T-cell (primary cell): ENCODE data around the gene DIP2C. TPM values are rescaled to one million over a fixed set of nuclear protein-coding genes. Genes with fewer than 3 reads are reported as not detected.
"Not testable (repeated sequence)": the region's sequence is repeated elsewhere in the genome, so short reads cannot be mapped to it uniquely, and the experiment has no call there.

Experiments
- ATAC-seq, 4 experiments: fragments of 200-7000 bp in 3 of 4; fragments of 150-1000 bp in 1 of 4; cut with Tn5 transposase; replicated peaks in 1 of 4; 1 replicate in 3 of 4; 2 replicates in 1 of 4; pipeline ENCODE4 v1.10.0; 2021; ENCODE audit warnings: moderate library complexity in 3 of 4, mild to moderate bottlenecking in 2 of 4, moderate number of reproducible peaks in 1 of 4
- CTCF ChIA-PET, 2 donors: fragments of 300-600 bp; sonication (Branson Sonifier 250); formaldehyde crosslinking; loops; one replicate each; lab custom pipeline; 2022; ENCODE audit warnings: antibody characterized with exemption in 2 of 2; lab: Charles Lee
- POLR2A ChIA-PET, 2 donors: fragments of 300-600 bp; sonication (Branson Sonifier 250); formaldehyde crosslinking; loops; one replicate each; lab custom pipeline; 2022; ENCODE audit warnings: antibody characterized with exemption in 2 of 2; lab: Charles Lee
- DNase-seq, 35 experiments: peaks; one replicate each; pipeline versions ENCODE4 v3.0.0 to v3.0.0-alpha.2; 2013 to 2023
- H3K27ac ChIP-seq: one replicate; pipeline ENCODE4 v1.5.1; 2013; ENCODE audit warnings: low read length
- H3K27me3 ChIP-seq, 2 experiments: replicated peaks in 1 of 2; 1 replicate in 1 of 2; 2 replicates in 1 of 2; pipeline versions ENCODE4 v1.6.1 to v1.7.0; 2013; ENCODE audit warnings: low read length in 1 of 2, mixed read lengths in 1 of 2; ENCODE audit not compliant: control insufficient read depth in 2 of 2, insufficient read depth in 2 of 2; ENCODE audit errors: extremely low read depth in 1 of 2
- H3K36me3 ChIP-seq, 2 donors: 1 replicate in 1 of 2; 2 replicates in 1 of 2; pipeline versions ENCODE4 v1.6.1 to v1.7.0; 2013; ENCODE audit warnings: low read length in 1 of 2; ENCODE audit not compliant: control insufficient read depth in 2 of 2, insufficient read depth in 1 of 2; ENCODE audit errors: extremely low read depth in 1 of 2
- H3K4me1 ChIP-seq, 2 experiments: 1 replicate in 1 of 2; 2 replicates in 1 of 2; pipeline versions ENCODE4 v1.6.1 to v1.7.0; 2013; ENCODE audit warnings: low read length in 2 of 2, mixed read lengths in 1 of 2; ENCODE audit not compliant: insufficient read depth in 2 of 2, control insufficient read depth in 1 of 2; ENCODE audit errors: extremely low read depth in 1 of 2
- H3K4me3 ChIP-seq, 2 donors: 1 replicate in 1 of 2; 2 replicates in 1 of 2; pipeline versions ENCODE4 v1.5.1 to v1.7.0; 2013; ENCODE audit warnings: mild to moderate bottlenecking in 2 of 2, low read length in 1 of 2, moderate library complexity in 1 of 2; ENCODE audit not compliant: control insufficient read depth in 1 of 2; ENCODE audit errors: extremely low read depth in 1 of 2
- H3K9me3 ChIP-seq: 2 replicates; pipeline ENCODE4 v1.7.0; 2013
- H3K27ac Mint-ChIP-seq, 2 donors: one replicate each; pipeline ENCODE4 v1.8.0; 2020 to 2021; ENCODE audit warnings: mild to moderate bottlenecking in 2 of 2, mixed read lengths in 2 of 2
- H3K27me3 Mint-ChIP-seq, 2 donors: one replicate each; pipeline ENCODE4 v1.8.0; 2021 to 2022; ENCODE audit warnings: mixed read lengths in 2 of 2
- H3K36me3 Mint-ChIP-seq: one replicate; pipeline ENCODE4 v1.8.0; 2021; ENCODE audit warnings: mixed read lengths
- H3K4me1 Mint-ChIP-seq, 3 donors: one replicate each; pipeline ENCODE4 v1.8.0; 2020 to 2022; ENCODE audit warnings: mixed read lengths in 3 of 3, mild to moderate bottlenecking in 1 of 3
- H3K4me3 Mint-ChIP-seq, 3 donors: one replicate each; pipeline ENCODE4 v1.8.0; 2020 to 2022; ENCODE audit warnings: mild to moderate bottlenecking in 3 of 3, mixed read lengths in 3 of 3, moderate library complexity in 3 of 3
- H3K9me3 Mint-ChIP-seq, 3 donors: one replicate each; pipeline ENCODE4 v1.8.0; 2020 to 2022; ENCODE audit warnings: mixed read lengths in 3 of 3
- WGBS: methylation state at CpG from one replicate; pipeline ENCODE4 v1.1.5; 2013; ENCODE audit warnings: missing lambda C conversion rate; ENCODE audit not compliant: insufficient coverage; 5-methylcytosine and 5-hydroxymethylcytosine counted together
- total RNA-seq, 35 experiments: library from RNA in 6 of 35; stranded (reverse) in 6 of 35; fragments of 120-200 nt in 1 of 35; gene quantifications; one replicate each; pipeline versions ENCODE4 v1.2.1 to v1.2.4 and lab custom pipeline; 2013 to 2026

The DIP2C gene
- total RNA-seq, 5 donors from 2014 or later (not counting 1 experiment from before 2014, with no cell fraction given): 2.7 to 7.4 (median 4.5) TPM

DNA sequence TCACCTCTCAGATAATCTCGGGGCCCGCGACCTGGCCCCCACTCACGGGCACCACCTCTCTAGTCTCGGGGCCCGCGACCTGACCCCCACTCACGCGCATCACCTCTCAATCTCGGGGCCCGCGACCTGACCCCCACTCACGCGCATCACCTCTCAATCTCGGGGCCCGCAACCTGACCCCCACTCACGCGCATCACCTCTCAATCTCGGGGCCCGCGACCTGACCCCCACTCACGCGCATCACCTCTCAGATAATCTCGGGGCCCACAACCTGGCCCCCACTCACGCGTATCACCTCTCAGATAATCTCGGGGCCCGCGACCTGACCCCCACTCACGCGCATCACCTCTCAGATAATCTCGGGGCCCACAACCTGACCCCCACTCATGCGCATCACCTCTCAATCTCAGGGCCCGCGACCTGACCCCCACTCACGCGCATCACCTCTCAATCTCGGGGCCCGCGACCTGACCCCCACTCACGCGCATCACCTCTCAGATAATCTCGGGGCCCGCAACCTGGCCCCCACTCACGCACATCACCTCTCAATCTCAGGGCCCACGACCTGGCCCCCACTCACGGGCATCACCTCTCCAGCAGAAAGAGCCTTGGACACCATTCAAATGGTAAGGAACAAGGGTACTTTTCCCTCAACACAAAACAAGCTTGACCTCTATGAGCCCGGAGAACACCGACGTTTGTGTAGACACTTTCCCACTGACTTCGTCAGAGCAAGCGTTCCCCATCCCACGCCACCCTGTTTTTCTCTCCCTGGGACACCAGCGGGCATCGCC is 104.8 kb downstream of the DIP2C start:
- POLR2A ChIA-PET, H3K27ac Mint-ChIP-seq, H3K27ac ChIP-seq, H3K36me3 Mint-ChIP-seq, H3K27me3 ChIP-seq, H3K9me3 Mint-ChIP-seq, H3K4me1 Mint-ChIP-seq, ATAC-seq, H3K4me3 ChIP-seq, CTCF ChIA-PET, H3K4me3 Mint-ChIP-seq, H3K36me3 ChIP-seq, H3K9me3 ChIP-seq, H3K27me3 Mint-ChIP-seq, DNase-seq, H3K4me1 ChIP-seq: not testable (repeated sequence)
- 91% methylated on average over 21 of the region's 55 CpGs for WGBS

DNA sequence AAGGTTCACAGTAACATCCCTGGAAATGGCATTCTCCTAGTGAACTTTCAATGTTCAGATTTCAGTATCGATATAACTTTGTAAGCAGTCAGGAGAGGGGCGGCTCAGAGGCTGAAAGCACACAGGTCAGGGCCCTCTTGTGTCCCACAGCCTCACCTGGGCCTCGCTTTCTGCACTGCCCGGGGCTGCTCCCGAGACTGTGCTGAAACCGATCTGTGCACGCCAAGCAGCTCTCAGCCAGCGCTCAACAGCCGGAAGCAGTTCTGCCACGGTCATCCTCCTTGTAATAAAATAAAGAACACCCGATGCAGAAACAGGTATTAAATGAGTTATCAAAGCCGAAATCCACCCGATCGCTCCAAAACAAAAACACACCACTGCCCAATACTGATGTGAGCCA is 106.0 kb downstream of the DIP2C start:
- Mint-ChIP-seq H3K4me1 (no peaks in the 10 kb centered on the region), H3K27ac (no peak overlapping the region), H3K9me3 (no peaks in the 10 kb centered on the region), H3K27me3 (peaks cover 3 to 4% of the 10 kb centered on the region in 2 donors), H3K4me3 (no peak overlapping the region), H3K36me3 (no peaks in the 10 kb centered on the region)
- Histone ChIP-seq H3K4me3 (no peak overlapping the region), H3K4me1 (no peaks in the 10 kb centered on the region), H3K27me3 (peaks cover 0 to 10% of the 10 kb centered on the region in 2 experiments), H3K9me3 (no peaks in the 10 kb centered on the region), H3K27ac (no peak overlapping the region), H3K36me3 (no peaks in the 10 kb centered on the region)
- CTCF ChIA-PET: interaction anchor here in 1 of 2 donors (0.6 kb wide), 1 partner anchor 26 kb away, joined by 3 read pairs; no protein-coding TSS in a partner anchor
- 91% methylated on average over 14 of the region's 14 CpGs for WGBS
- POLR2A ChIA-PET: no interaction called here
- DNase-seq: no peak
- no peak for ATAC-seq

DNA sequence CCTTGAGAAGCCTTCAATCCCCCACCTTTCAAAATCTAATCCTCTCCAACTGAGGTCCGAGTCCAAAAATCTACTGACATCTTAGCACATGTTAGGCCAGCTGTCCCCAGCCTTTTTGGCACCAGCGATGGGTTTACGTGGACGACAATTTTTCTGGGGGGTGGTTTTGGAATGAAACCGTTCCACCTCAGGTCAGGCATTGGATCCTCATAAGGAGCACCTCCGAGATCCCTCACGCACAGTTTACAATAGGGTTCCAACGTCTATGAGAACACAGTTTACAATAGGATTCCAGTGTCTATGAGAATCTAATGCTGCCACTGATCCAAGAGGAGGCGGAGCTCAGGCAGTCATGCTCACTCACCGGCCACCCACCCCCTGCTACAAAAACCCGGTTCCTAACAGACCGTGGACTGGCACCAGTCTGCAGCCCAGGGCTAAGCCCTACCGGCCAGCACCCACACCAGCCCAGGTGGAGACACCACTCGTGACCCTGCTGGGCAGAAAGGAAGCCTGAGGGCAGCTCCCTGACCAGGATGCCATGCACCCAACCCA is 107.6 kb downstream of the DIP2C start:
- no peak overlapping the region for H3K4me3 Mint-ChIP-seq
- WGBS: 95% methylated on average over 9 of the region's 14 CpGs
- no peaks in the 10 kb centered on the region for H3K4me1 Mint-ChIP-seq
- ChIA-PET POLR2A (interaction anchor here in 1 of 2 donors (0.6 kb wide), 1 partner anchor 18 kb away, joined by 3 read pairs; no protein-coding TSS in a partner anchor), CTCF (no interaction called here)
- H3K27ac Mint-ChIP-seq: no peak overlapping the region
- no peak for DNase-seq
- Histone ChIP-seq H3K4me1 (no peaks in the 10 kb centered on the region), H3K9me3 (no peaks in the 10 kb centered on the region), H3K27me3 (peaks cover 3 to 4% of the 10 kb centered on the region in 2 experiments), H3K4me3 (no peak overlapping the region), H3K27ac (no peak overlapping the region), H3K36me3 (no peaks in the 10 kb centered on the region)
- peaks cover 3 to 4% of the 10 kb centered on the region in 2 donors for H3K27me3 Mint-ChIP-seq
- ATAC-seq: no peak
- H3K36me3 Mint-ChIP-seq: no peaks in the 10 kb centered on the region
- H3K9me3 Mint-ChIP-seq: no peaks in the 10 kb centered on the region

GRCh38 chr10:580778-581177 is 108.7 kb downstream of the DIP2C start:
- 96% methylated on average over 4 of the region's 6 CpGs for WGBS
- Mint-ChIP-seq H3K36me3 (no peaks in the 10 kb centered on the region), H3K9me3 (no peaks in the 10 kb centered on the region), H3K27ac (no peak overlapping the region), H3K4me3 (no peak overlapping the region), H3K27me3 (peaks cover 4 to 7% of the 10 kb centered on the region in 2 donors), H3K4me1 (no peaks in the 10 kb centered on the region)
- DNase-seq: no peak
- Histone ChIP-seq H3K4me3 (no peak overlapping the region), H3K36me3 (no peaks in the 10 kb centered on the region), H3K27me3 (peaks cover 3 to 7% of the 10 kb centered on the region in 2 experiments), H3K27ac (no peak overlapping the region), H3K4me1 (no peaks in the 10 kb centered on the region), H3K9me3 (no peaks in the 10 kb centered on the region)
- no peak for ATAC-seq
- ChIA-PET CTCF (no interaction called here), POLR2A (no interaction called here)

GRCh38 chr10:576130-576465 is 113.4 kb downstream of the DIP2C start:
- Histone ChIP-seq H3K36me3 (no peaks in the 10 kb centered on the region), H3K27me3 (peaks cover 3 to 28% of the 10 kb centered on the region in 2 experiments), H3K4me1 (no peaks in the 10 kb centered on the region), H3K9me3 (no peaks in the 10 kb centered on the region), H3K27ac (no peak overlapping the region), H3K4me3 (no peak overlapping the region)
- H3K27ac Mint-ChIP-seq: no peak overlapping the region
- POLR2A ChIA-PET: no interaction called here
- CTCF ChIA-PET: no interaction called here
- 88% methylated on average over 8 of the region's 10 CpGs for WGBS
- H3K4me1 Mint-ChIP-seq: no peaks in the 10 kb centered on the region
- no peak for ATAC-seq
- no peak overlapping the region for H3K4me3 Mint-ChIP-seq
- no peaks in the 10 kb centered on the region for H3K9me3 Mint-ChIP-seq
- H3K27me3 Mint-ChIP-seq: peaks cover 23 to 41% of the 10 kb centered on the region in 2 donors
- no peak for DNase-seq
- H3K36me3 Mint-ChIP-seq: no peaks in the 10 kb centered on the region

- no peak overlapping the region for H3K4me3 ChIP-seq
- Mint-ChIP-seq H3K4me3 (no peak overlapping the region), H3K4me1 (no peaks in the 10 kb centered on the region), H3K27me3 (peaks cover 23 to 42% of the 10 kb centered on the region in 2 donors), H3K27ac (no peak overlapping the region), H3K36me3 (no peaks in the 10 kb centered on the region), H3K9me3 (peaks cover 0 to under 1% (median 0%) of the 10 kb centered on the region in 3 donors)
- ChIA-PET POLR2A (no interaction called here), CTCF (no interaction called here)
- WGBS: 74% methylated on average over 16 of the region's 16 CpGs
- H3K27ac ChIP-seq: no peak overlapping the region
- ATAC-seq (no peak), DNase-seq (no peak)
- no peaks in the 10 kb centered on the region for H3K4me1 ChIP-seq
- no peaks in the 10 kb centered on the region for H3K36me3 ChIP-seq
- H3K9me3 ChIP-seq: no peaks in the 10 kb centered on the region
- H3K27me3 ChIP-seq: peaks cover 3 to 33% of the 10 kb centered on the region in 2 experiments
Observed at GRCh38 chr10:575402-576129, 113.9 kb downstream of the DIP2C start.
